CD4-positive, CD25-positive, alpha-beta regulatory T cell (primary cell): Measurements from ENCODE around the gene VPS54. TPM values are rescaled to one million over a fixed set of nuclear protein-coding genes. Genes with fewer than 3 reads are reported as not detected.

Experiments
- ATAC-seq, 2 donors: fragments of 150-1000 bp; cut with Tn5 transposase; one replicate each; pipeline ENCODE4 v1.10.0; 2021; ENCODE audit warnings: low read depth in 2 of 2, moderate number of reproducible peaks in 2 of 2, moderate library complexity in 1 of 2
- DNase-seq, 3 donors: peaks; one replicate each; pipeline versions ENCODE4 v3.0.0 to v3.0.0-alpha.2; 2012 to 2022; ENCODE audit warnings: mixed read lengths in 1 of 3
- H3K27ac ChIP-seq: one replicate; pipeline ENCODE4 v1.7.0; 2013; ENCODE audit warnings: mild to moderate bottlenecking, low read length; ENCODE audit not compliant: insufficient read depth, poor library complexity, severe bottlenecking
- H3K27me3 ChIP-seq: one replicate; pipeline ENCODE4 v1.7.0; 2013; ENCODE audit warnings: low read length; ENCODE audit not compliant: control insufficient read depth, insufficient read depth
- H3K36me3 ChIP-seq: one replicate; pipeline ENCODE4 v1.7.0; 2013; ENCODE audit warnings: mild to moderate bottlenecking, low read length, moderate library complexity; ENCODE audit not compliant: control insufficient read depth, insufficient read depth
- H3K4me1 ChIP-seq: 2 replicates; pipeline ENCODE4 v1.7.0; 2013; ENCODE audit warnings: mild to moderate bottlenecking, low read length; ENCODE audit not compliant: insufficient read depth, control insufficient read depth, poor library complexity, severe bottlenecking
- H3K4me3 ChIP-seq: one replicate; pipeline ENCODE4 v1.7.0; 2013; ENCODE audit warnings: low read depth, mild to moderate bottlenecking, low read length, moderate library complexity
- H3K9me3 ChIP-seq, 2 experiments: 1 replicate in 1 of 2; 2 replicates in 1 of 2; pipeline ENCODE4 v1.7.0; 2013; ENCODE audit warnings: low read length in 2 of 2, mild to moderate bottlenecking in 1 of 2, moderate library complexity in 1 of 2; ENCODE audit not compliant: control insufficient read depth in 2 of 2
- H3K27ac Mint-ChIP-seq, 3 donors: one replicate each; pipeline ENCODE4 v1.8.0; 2020 to 2022; ENCODE audit warnings: mild to moderate bottlenecking in 3 of 3, mixed read lengths in 3 of 3, moderate library complexity in 2 of 3
- H3K27me3 Mint-ChIP-seq: one replicate; pipeline ENCODE4 v1.8.0; 2022; ENCODE audit warnings: mild to moderate bottlenecking, mixed read lengths
- H3K36me3 Mint-ChIP-seq: one replicate; pipeline ENCODE4 v1.8.0; 2020; ENCODE audit warnings: mixed read lengths
- H3K4me1 Mint-ChIP-seq, 4 donors: one replicate each; pipeline ENCODE4 v1.8.0; 2020 to 2022; ENCODE audit warnings: mixed read lengths in 4 of 4, mild to moderate bottlenecking in 1 of 4
- H3K4me3 Mint-ChIP-seq, 4 donors: one replicate each; pipeline ENCODE4 v1.8.0; 2020 to 2022; ENCODE audit warnings: mild to moderate bottlenecking in 4 of 4, mixed read lengths in 4 of 4, moderate library complexity in 3 of 4
- H3K9me3 Mint-ChIP-seq, 7 donors: one replicate each; pipeline ENCODE4 v1.8.0; 2020 to 2022; ENCODE audit warnings: mixed read lengths in 7 of 7, mild to moderate bottlenecking in 3 of 7, moderate library complexity in 2 of 7
- polyA plus RNA-seq, 4 donors: library from polyadenylated mRNA; unstranded; fragments of 300-500 nt; fragmentation: Illumina TruSeq; gene quantifications; one replicate each; pipeline ENCODE4 v1.2.3, GENCODE V29; 2021
- total RNA-seq: library from RNA; stranded (reverse); gene quantifications from one replicate; pipeline ENCODE4 v1.2.3, GENCODE V29; 2022

Gene VPS54
- total and polyA plus RNA-seq, 5 donors from 2014 or later = 6.4 to 20.7 (median 12.2) TPM

GRCh38 chr2:64021578-64021977, 2.4 kb upstream of the VPS54 start:
- peaks cover 3% of the 10 kb centered on the region for H3K36me3 Mint-ChIP-seq
- Histone ChIP-seq H3K27me3 (no peaks in the 10 kb centered on the region), H3K4me3 (peak overlapping the region; percentile 39), H3K27ac (peak overlapping the region; percentile 47), H3K36me3 (no peaks in the 10 kb centered on the region), H3K9me3 (no peaks in the 10 kb centered on the region), H3K4me1 (peaks cover 38% of the 10 kb centered on the region)
- H3K27ac Mint-ChIP-seq = peak overlapping the region in 2 of 3 donors; percentile 48 to 55
- H3K4me1 Mint-ChIP-seq = peaks cover 27 to 51% (median 38%) of the 10 kb centered on the region in 4 donors
- no peaks in the 10 kb centered on the region for H3K9me3 Mint-ChIP-seq
- no peak for ATAC-seq
- H3K4me3 Mint-ChIP-seq = peak overlapping the region in 3 of 4 donors; percentile 5 to 72 (median 35)
- H3K27me3 Mint-ChIP-seq = no peaks in the 10 kb centered on the region
- DNase-seq = peak in 1 of 3 donors; percentile 21

DNA sequence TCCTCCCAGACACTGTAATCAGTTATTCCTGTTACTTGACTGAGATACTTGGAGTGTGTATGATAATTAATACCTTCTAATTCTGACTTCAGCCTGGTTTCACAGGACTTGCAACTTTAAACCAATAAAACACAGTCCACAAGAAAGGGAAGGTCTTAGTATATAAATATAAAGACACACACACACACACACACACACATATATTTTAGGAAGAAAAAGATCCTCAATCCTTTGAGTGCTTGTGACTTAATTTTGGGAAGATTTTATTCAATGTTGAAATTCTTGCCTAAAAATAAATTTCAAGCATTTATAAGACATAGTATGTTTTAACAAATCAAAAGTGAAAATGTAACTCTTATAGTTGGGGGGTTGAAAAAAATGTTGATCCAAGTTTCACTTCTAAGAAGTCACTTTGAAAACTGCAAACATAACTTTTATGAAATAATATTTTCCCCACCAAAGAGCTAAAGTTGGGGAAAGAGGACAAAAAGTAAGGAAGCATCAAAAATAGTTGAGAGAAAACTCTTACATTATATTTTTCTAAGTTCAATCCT, 824 bp upstream of the VPS54 start:
- no peaks in the 10 kb centered on the region for H3K9me3 ChIP-seq

DNA sequence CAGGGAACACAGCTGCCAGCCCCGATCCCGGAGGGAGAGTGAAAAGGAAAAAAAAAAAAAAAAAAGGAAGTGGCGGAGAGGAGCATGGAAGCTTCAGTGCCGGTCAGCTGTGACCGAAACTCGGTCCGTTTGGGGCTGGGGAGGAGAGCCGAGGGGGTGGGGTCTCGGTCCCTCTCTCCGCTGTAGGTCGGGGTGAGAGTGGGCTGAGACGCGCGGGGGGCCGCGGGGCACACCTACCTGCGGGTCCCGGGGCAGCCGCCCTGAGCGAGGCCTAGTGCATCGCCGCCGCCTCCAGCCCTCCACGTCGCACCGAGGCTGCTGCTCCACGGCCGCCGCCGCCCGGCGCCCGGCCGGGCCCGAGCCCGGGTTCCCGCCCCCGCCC, 536 bp downstream of the VPS54 start:
- H3K4me1 ChIP-seq = peaks cover 34% of the 10 kb centered on the region
- H3K4me3 ChIP-seq = peak overlapping the region; percentile 97
- H3K4me3 Mint-ChIP-seq = peak overlapping the region; percentile 98 to 100 (median 99)
- no peaks in the 10 kb centered on the region for H3K9me3 ChIP-seq
- no peaks in the 10 kb centered on the region for H3K36me3 ChIP-seq
- no peaks in the 10 kb centered on the region for H3K27me3 Mint-ChIP-seq
- H3K27me3 ChIP-seq = no peaks in the 10 kb centered on the region
- DNase-seq (peak in 1 of 3 donors; percentile 60), ATAC-seq (peak; percentile 52 to 61)
- peaks cover 3% of the 10 kb centered on the region for H3K36me3 Mint-ChIP-seq
- peaks cover 36 to 56% (median 46%) of the 10 kb centered on the region in 4 donors for H3K4me1 Mint-ChIP-seq
- no peaks in the 10 kb centered on the region for H3K9me3 Mint-ChIP-seq
- H3K27ac ChIP-seq = peak overlapping the region; percentile 60
- H3K27ac Mint-ChIP-seq = peak overlapping the region; percentile 96 to 99 (median 98)

More for the DNA sequence above, 824 bp upstream of the VPS54 start:
- Histone ChIP-seq H3K4me3 (peak overlapping the region; percentile 63), H3K27me3 (no peaks in the 10 kb centered on the region), H3K27ac (peak overlapping the region; percentile 72), H3K36me3 (no peaks in the 10 kb centered on the region), H3K4me1 (peaks cover 34% of the 10 kb centered on the region)
- Mint-ChIP-seq H3K4me1 (peaks cover 32 to 52% (median 42%) of the 10 kb centered on the region in 4 donors), H3K36me3 (peaks cover 3% of the 10 kb centered on the region), H3K27ac (peak overlapping the region; percentile 93 to 98 (median 97)), H3K27me3 (no peaks in the 10 kb centered on the region), H3K9me3 (no peaks in the 10 kb centered on the region), H3K4me3 (peak overlapping the region; percentile 89 to 100 (median 98))
- DNase-seq (peak in 2 of 3 donors; percentile 20 to 67), ATAC-seq (no peak)

DNA sequence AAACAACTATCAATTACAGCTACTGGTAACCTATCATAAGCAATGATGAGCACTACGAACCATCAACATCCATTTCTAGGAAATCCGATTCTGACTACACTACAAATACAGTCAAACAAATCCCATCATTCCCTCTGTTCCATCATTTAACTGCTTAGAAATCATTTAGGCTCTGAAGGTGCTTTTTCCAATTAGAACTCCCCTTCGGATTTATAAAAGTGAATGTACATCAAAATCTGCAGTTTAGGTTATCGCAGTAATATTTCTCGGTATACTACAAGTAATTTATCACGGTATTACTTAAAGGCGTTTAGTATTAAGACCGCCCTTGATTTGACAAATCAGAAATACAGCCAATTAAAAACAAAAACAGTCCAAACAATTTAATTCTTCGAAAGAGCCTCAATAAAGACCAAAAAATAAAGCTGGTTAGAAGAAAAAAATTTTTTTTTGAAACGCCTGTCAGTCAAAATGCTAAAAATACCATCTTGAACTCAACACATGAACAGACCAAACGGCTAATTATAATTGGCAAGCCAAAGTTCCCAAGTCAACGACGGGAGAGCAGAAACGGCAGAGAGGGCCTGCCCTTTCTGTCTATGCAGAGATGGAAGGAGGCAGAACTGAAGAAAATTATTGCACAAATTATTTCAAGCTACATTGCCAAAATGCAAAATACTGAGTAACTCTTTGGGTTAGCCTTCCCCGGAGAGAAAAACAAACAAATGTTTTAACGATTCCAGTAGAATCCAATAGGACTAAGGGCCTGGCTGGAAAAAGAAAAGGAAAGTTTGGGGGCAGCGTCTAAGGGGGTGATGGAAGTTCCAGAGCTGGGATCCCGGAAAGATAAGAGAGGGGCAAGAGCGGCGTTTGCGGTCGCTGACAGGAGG, 1.2 kb downstream of the VPS54 start:
- H3K27me3 ChIP-seq = no peaks in the 10 kb centered on the region
- DNase-seq = peak in 1 of 3 donors; percentile 68
- peak overlapping the region; percentile 60 for H3K27ac ChIP-seq
- H3K36me3 Mint-ChIP-seq = peaks cover 3% of the 10 kb centered on the region
- peaks cover 39 to 58% (median 48%) of the 10 kb centered on the region in 4 donors for H3K4me1 Mint-ChIP-seq
- peak overlapping the region; percentile 97 for H3K4me3 ChIP-seq
- peak overlapping the region; percentile 98 to 100 (median 99) for H3K4me3 Mint-ChIP-seq
- no peaks in the 10 kb centered on the region for H3K36me3 ChIP-seq
- no peaks in the 10 kb centered on the region for H3K27me3 Mint-ChIP-seq
- H3K9me3 ChIP-seq = no peaks in the 10 kb centered on the region
- H3K27ac Mint-ChIP-seq = peak overlapping the region; percentile 96 to 99 (median 98)
- peaks cover 34% of the 10 kb centered on the region for H3K4me1 ChIP-seq
- no peaks in the 10 kb centered on the region for H3K9me3 Mint-ChIP-seq
- no peak for ATAC-seq

DNA sequence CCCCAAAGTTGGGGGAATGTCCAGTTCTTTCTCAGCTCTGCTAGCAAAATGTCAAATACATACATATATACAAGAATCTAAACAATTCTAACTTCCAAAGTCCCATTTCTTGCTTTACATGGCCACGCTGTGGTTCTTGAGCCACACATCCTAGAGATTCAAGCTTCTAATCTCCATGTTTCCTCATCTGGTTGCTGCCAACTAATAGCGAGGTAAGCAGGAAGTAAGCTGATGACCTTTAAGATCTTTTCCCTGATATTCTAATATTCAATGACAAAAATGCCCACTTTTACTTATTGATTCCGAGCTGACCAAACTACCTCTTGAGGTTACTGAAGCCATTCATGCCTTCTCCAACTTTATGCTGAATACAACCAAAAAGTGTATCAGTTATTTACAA, 3.3 kb downstream of the VPS54 start:
- Mint-ChIP-seq H3K4me1 (peaks cover 49 to 68% (median 55%) of the 10 kb centered on the region in 4 donors), H3K4me3 (peak overlapping the region in 3 of 4 donors; percentile 73 to 100 (median 78)), H3K9me3 (no peaks in the 10 kb centered on the region), H3K27me3 (no peaks in the 10 kb centered on the region), H3K36me3 (peaks cover 8% of the 10 kb centered on the region), H3K27ac (no peak overlapping the region)
- Histone ChIP-seq H3K9me3 (no peaks in the 10 kb centered on the region), H3K36me3 (no peaks in the 10 kb centered on the region), H3K27me3 (no peaks in the 10 kb centered on the region), H3K27ac (no peak overlapping the region), H3K4me3 (no peak overlapping the region), H3K4me1 (peaks cover 34% of the 10 kb centered on the region)
- ATAC-seq (no peak), DNase-seq (no peak)

GRCh38 chr2:64015391-64015790, 3.8 kb downstream of the VPS54 start:
- H3K27me3 Mint-ChIP-seq = no peaks in the 10 kb centered on the region
- Histone ChIP-seq H3K27me3 (no peaks in the 10 kb centered on the region), H3K4me3 (no peak overlapping the region), H3K27ac (no peak overlapping the region), H3K9me3 (no peaks in the 10 kb centered on the region), H3K4me1 (peaks cover 34% of the 10 kb centered on the region), H3K36me3 (no peaks in the 10 kb centered on the region)
- DNase-seq (no peak), ATAC-seq (no peak)
- peaks cover 47 to 64% (median 55%) of the 10 kb centered on the region in 4 donors for H3K4me1 Mint-ChIP-seq
- H3K9me3 Mint-ChIP-seq = no peaks in the 10 kb centered on the region
- peak overlapping the region in 3 of 4 donors; percentile 22 to 100 (median 51) for H3K4me3 Mint-ChIP-seq
- H3K27ac Mint-ChIP-seq = no peak overlapping the region
- H3K36me3 Mint-ChIP-seq = peaks cover 8% of the 10 kb centered on the region

DNA sequence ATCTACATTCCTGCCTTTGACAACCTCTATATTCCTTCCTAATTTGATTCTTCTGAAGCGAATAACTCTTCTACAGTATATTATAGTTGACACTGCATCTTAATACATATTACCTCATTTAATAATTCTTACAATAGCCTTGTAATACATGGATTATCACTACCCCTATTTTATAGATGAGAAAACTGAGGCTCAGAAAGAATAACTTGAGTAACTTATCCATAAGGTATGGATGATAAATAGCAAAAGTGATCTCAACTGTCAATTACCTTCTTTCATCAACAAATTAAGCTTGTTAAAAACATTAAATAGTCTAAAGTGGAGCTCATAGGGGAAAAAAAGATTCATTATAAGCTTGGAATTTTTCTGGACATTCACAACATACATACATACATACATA, 4.6 kb downstream of the VPS54 start:
- ATAC-seq (no peak), DNase-seq (no peak)
- H3K27ac Mint-ChIP-seq = peak overlapping the region in 1 of 3 donors; percentile 5
- H3K4me1 Mint-ChIP-seq = peaks cover 40 to 56% (median 48%) of the 10 kb centered on the region in 4 donors
- Histone ChIP-seq H3K4me1 (peaks cover 29% of the 10 kb centered on the region), H3K9me3 (no peaks in the 10 kb centered on the region), H3K4me3 (no peak overlapping the region), H3K27me3 (no peaks in the 10 kb centered on the region), H3K27ac (no peak overlapping the region), H3K36me3 (no peaks in the 10 kb centered on the region)
- H3K9me3 Mint-ChIP-seq = no peaks in the 10 kb centered on the region
- no peaks in the 10 kb centered on the region for H3K27me3 Mint-ChIP-seq
- H3K36me3 Mint-ChIP-seq = peaks cover 4% of the 10 kb centered on the region
- peak overlapping the region in 1 of 4 donors; percentile 100 for H3K4me3 Mint-ChIP-seq
